Ishikawa (cell line): ENCODE results near the gene ZNF569.

Experiments used
- EGR1 ChIP-seq: IDR thresholded peaks from 2 replicates; pipeline ENCODE4 v1.6.1; 2012
- EP300 ChIP-seq: IDR thresholded peaks from 2 replicates; pipeline ENCODE4 v1.6.1; 2012; ENCODE audit warnings: borderline replicate concordance
- FOXM1 ChIP-seq: IDR thresholded peaks from 2 replicates; pipeline ENCODE4 v1.6.1; 2012; ENCODE audit warnings: low read depth, borderline replicate concordance
- RAD21 ChIP-seq: IDR thresholded peaks from 2 replicates; pipeline ENCODE4 v1.6.1; 2012; ENCODE audit warnings: low read depth
- TAF1 ChIP-seq: IDR thresholded peaks from 2 replicates; pipeline ENCODE4 v1.6.1; 2012; ENCODE audit warnings: low read depth, mild to moderate bottlenecking
- YY1 ChIP-seq: IDR thresholded peaks from 2 replicates; pipeline ENCODE4 v1.6.1; 2012; ENCODE audit warnings: low read depth
- ZBTB7A ChIP-seq: IDR thresholded peaks from 2 replicates; pipeline ENCODE4 v1.6.1; 2012; ENCODE audit warnings: low read depth
- TF ChIP-seq, protein P1 (sequence below): IDR thresholded peaks from 2 replicates; pipeline ENCODE4 v1.6.1; 2012

DNA sequence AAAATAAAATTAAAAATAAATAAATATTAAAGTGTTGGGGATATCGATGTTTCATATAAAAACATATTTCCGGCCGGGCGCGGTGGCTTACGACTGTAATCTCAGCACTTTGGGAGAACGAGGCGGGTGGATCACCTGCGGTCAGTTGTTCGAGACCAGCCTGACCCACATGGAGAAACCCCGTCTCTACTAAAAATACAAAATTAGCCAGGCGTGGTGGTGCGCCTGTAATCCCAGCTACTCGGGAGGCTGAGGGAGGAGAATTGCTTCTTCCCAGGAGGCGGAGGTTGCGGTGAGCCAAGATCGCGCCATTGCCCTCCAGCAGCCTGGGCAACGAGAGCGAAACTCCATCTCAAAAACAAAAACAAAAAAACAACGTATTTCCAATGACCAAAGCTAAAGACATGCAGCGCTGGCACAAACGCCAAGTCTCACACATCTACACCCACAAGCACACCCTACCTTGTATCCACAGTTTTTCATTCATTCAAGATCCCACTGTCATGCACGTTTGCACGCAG, 907 bp downstream of the ZNF569 start:
- TF ChIP-seq, protein P1, sequence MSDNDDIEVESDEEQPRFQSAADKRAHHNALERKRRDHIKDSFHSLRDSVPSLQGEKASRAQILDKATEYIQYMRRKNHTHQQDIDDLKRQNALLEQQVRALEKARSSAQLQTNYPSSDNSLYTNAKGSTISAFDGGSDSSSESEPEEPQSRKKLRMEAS = no peak
- TF ChIP-seq EP300 (no peak), YY1 (no peak), RAD21 (no peak), EGR1 (no peak), ZBTB7A (no peak), TAF1 (no peak), FOXM1 (no peak)
